GF-D8 (cell line): Measurements from ENCODE around the gene PER2.

Experiments used
- DNase-seq: peaks from one replicate; lab custom pipeline; 2025; lab: John Stamatoyannopoulos, UW

The PER2 gene

GRCh38 chr2:238230699-238231098 is 57.7 kb downstream of the PER2 start:
- DNase-seq = no peak

- no peak for DNase-seq
Measured at GRCh38 chr2:238228700-238229099, 59.7 kb downstream of the PER2 start.

- no peak for DNase-seq
Measured at GRCh38 chr2:238227587-238228032, 60.8 kb downstream of the PER2 start.

- no peak for DNase-seq
Measured at GRCh38 chr2:238226698-238227586, 61.5 kb downstream of the PER2 start.

GRCh38 chr2:238225911-238226697 is 62.3 kb downstream of the PER2 start:
- no peak for DNase-seq

GRCh38 chr2:238225121-238225520 is 63.3 kb downstream of the PER2 start:
- DNase-seq = no peak

GRCh38 chr2:238224356-238225035 is 63.9 kb downstream of the PER2 start:
- no peak for DNase-seq

GRCh38 chr2:238220892-238221521 is 67.4 kb downstream of the PER2 start:
- DNase-seq = no peak

- DNase-seq = no peak
Measured at GRCh38 chr2:238220274-238220891, 68.0 kb downstream of the PER2 start.

GRCh38 chr2:238216651-238217184 is 71.7 kb downstream of the PER2 start:
- no peak for DNase-seq

- DNase-seq = no peak
Measured at GRCh38 chr2:238207006-238207405, 81.4 kb downstream of the PER2 start.

- DNase-seq = peak; percentile 88
Measured at GRCh38 chr2:238203973-238204683, 84.3 kb downstream of the PER2 start.

- DNase-seq = peak; percentile 43
Measured at GRCh38 chr2:238203094-238203972, 85.1 kb downstream of the PER2 start, which contains the start of gene ILKAP. ILKAP (minus strand) TSS chr2:238203695; CDS start chr2:238203553, 142 bp downstream.

- DNase-seq = no peak
Measured at GRCh38 chr2:238202326-238203093, 85.9 kb downstream of the PER2 start.
